GM23338 (cell line): ENCODE data around the gene PMAIP1. TPM values are rescaled to one million over a fixed set of nuclear protein-coding genes. Genes with fewer than 3 reads are reported as not detected.
A peak's percentile ranks its signal among the peaks of the same experiment; 100 is the strongest.

Experiments
- ATAC-seq: fragments of 200-7000 bp; cut with Tn5 transposase; 3 replicates; pipeline ENCODE4 v1.9.1; 2020
- DNase-seq: peaks from one replicate; pipeline ENCODE4 v3.0.0-alpha.2; 2015; ENCODE audit warnings: low spot score
- H2AFZ ChIP-seq: fragments of 200-600 bp; sonication (generic); 2 replicates; pipeline ENCODE4 v1.8.0; 2016; ENCODE audit warnings: antibody characterized with exemption, mild to moderate bottlenecking, moderate library complexity
- H3F3A ChIP-seq: fragments of 200-600 bp; sonication (generic); replicated peaks from 2 replicates; pipeline ENCODE4 v1.8.0; 2017; ENCODE audit warnings: antibody characterized with exemption, mixed run types, low read depth
- H3K27ac ChIP-seq: fragments of 200-600 bp; sonication (generic); 2 replicates; pipeline ENCODE4 v1.6.1; 2016; ENCODE audit warnings: low read depth
- H3K27me3 ChIP-seq: fragments of 200-600 bp; sonication (generic); 2 replicates; pipeline ENCODE4 v1.8.0; 2016; ENCODE audit warnings: mild to moderate bottlenecking, mixed run types, moderate library complexity; ENCODE audit not compliant: insufficient read depth
- H3K36me3 ChIP-seq: fragments of 200-600 bp; sonication (generic); 2 replicates; pipeline ENCODE4 v1.8.0; 2016; ENCODE audit warnings: mild to moderate bottlenecking; ENCODE audit not compliant: insufficient read depth
- H3K4me1 ChIP-seq: fragments of 200-600 bp; sonication (generic); 2 replicates; pipeline ENCODE4 v1.8.0; 2016; ENCODE audit warnings: mild to moderate bottlenecking, moderate library complexity; ENCODE audit not compliant: insufficient read depth
- H3K4me2 ChIP-seq: fragments of 200-600 bp; sonication (generic); 2 replicates; pipeline ENCODE4 v1.7.1; 2017; ENCODE audit warnings: mixed run types
- H3K4me3 ChIP-seq: fragments of 200-600 bp; sonication (generic); 2 replicates; pipeline ENCODE4 v1.6.1; 2016; ENCODE audit warnings: mixed run types
- H3K79me2 ChIP-seq: fragments of 200-600 bp; sonication (generic); replicated peaks from 2 replicates; pipeline ENCODE4 v1.8.0; 2017; ENCODE audit warnings: mild to moderate bottlenecking; ENCODE audit not compliant: insufficient read depth
- H3K9me2 ChIP-seq: fragments of 200-600 bp; sonication (generic); 2 replicates; pipeline ENCODE4 v1.8.0; 2017; ENCODE audit not compliant: insufficient read depth
- H4K20me1 ChIP-seq: fragments of 200-600 bp; sonication (generic); replicated peaks from 2 replicates; pipeline ENCODE4 v1.8.0; 2017; ENCODE audit warnings: mild to moderate bottlenecking; ENCODE audit not compliant: insufficient read depth
- H3K27ac Mint-ChIP-seq: 2 replicates; pipeline ENCODE4 v1.8.0; 2020; ENCODE audit warnings: inconsistent platforms, mild to moderate bottlenecking, moderate library complexity, mixed read lengths
- H3K27me3 Mint-ChIP-seq: 3 replicates; pipeline ENCODE4 v1.8.0; 2022; ENCODE audit warnings: low read depth, mild to moderate bottlenecking, moderate library complexity, mixed read lengths, inconsistent platforms; ENCODE audit not compliant: insufficient read depth, poor library complexity
- H3K36me3 Mint-ChIP-seq: 3 replicates; pipeline ENCODE4 v1.8.0; 2021; ENCODE audit warnings: low read depth, mild to moderate bottlenecking, inconsistent platforms, moderate library complexity, mixed read lengths
- H3K4me1 Mint-ChIP-seq: 3 replicates; pipeline ENCODE4 v1.8.0; 2020; ENCODE audit warnings: mild to moderate bottlenecking, inconsistent platforms, mixed read lengths
- H3K4me3 Mint-ChIP-seq: 3 replicates; pipeline ENCODE4 v1.8.0; 2021; ENCODE audit warnings: moderate library complexity, mild to moderate bottlenecking, inconsistent platforms, mixed read lengths
- H3K9me3 Mint-ChIP-seq: 3 replicates; pipeline ENCODE4 v1.8.0; 2020; ENCODE audit warnings: moderate library complexity, mild to moderate bottlenecking, inconsistent platforms, mixed read lengths
- CREB1 ChIP-seq: fragments of 250-450 bp; sonication (Bioruptor Pico); IDR thresholded peaks from 2 replicates; pipeline ENCODE4 v1.5.0; 2020; ENCODE audit warnings: low read depth, mild to moderate bottlenecking, moderate library complexity
- EZH2 ChIP-seq: fragments of 200-600 bp; sonication (generic); IDR thresholded peaks from one replicate; pipeline ENCODE4 v1.8.0; 2017; ENCODE audit warnings: antibody characterized with exemption, mild to moderate bottlenecking, low read depth; ENCODE audit not compliant: unreplicated experiment
- EZH2phosphoT487 ChIP-seq: fragments of 200-600 bp; sonication (generic); IDR thresholded peaks from one replicate; pipeline ENCODE4 v1.8.1; 2018; ENCODE audit warnings: antibody characterized with exemption; ENCODE audit not compliant: unreplicated experiment
- JUNB ChIP-seq: IDR thresholded peaks from one replicate; pipeline ENCODE4 v1.6.1; 2016; ENCODE audit warnings: antibody characterized with exemption; ENCODE audit not compliant: unreplicated experiment
- NANOG ChIP-seq: IDR thresholded peaks from 2 replicates; pipeline ENCODE4 v1.6.1; 2016; ENCODE audit warnings: antibody characterized with exemption, borderline replicate concordance
- POLR2AphosphoS5 ChIP-seq: IDR thresholded peaks from 2 replicates; pipeline ENCODE4 v1.6.1; 2016; ENCODE audit warnings: antibody characterized with exemption, low read depth
- STAT1 ChIP-seq: IDR thresholded peaks from one replicate; pipeline ENCODE4 v1.6.1; 2016; ENCODE audit warnings: antibody characterized with exemption; ENCODE audit not compliant: unreplicated experiment
- ZNF114 ChIP-seq: fragments of 250-450 bp; sonication (Bioruptor Pico); IDR thresholded peaks from 2 replicates; pipeline ENCODE4 v1.5.0; 2020; ENCODE audit warnings: mild to moderate bottlenecking, moderate library complexity
- ZNF331 ChIP-seq: fragments of 250-450 bp; sonication (Bioruptor Pico); IDR thresholded peaks from 2 replicates; pipeline ENCODE4 v1.5.0; 2020; ENCODE audit warnings: low read depth, mild to moderate bottlenecking, moderate library complexity
- polyA plus RNA-seq: library from polyadenylated mRNA; unstranded; fragments of >200 nt; fragmentation: Nextera tagmentation; extraction: Ambion mirVana; gene quantifications from 2 replicates; pipeline ENCODE4 v1.2.1, GENCODE V29; 2016
- total RNA-seq: library from RNA; depleted of rRNA; stranded (reverse); fragments of >200 nt; shearing (Covaris generic); gene quantifications from 2 replicates; pipeline ENCODE4 v1.2.3, GENCODE V29; 2014
- TF ChIP-seq, protein P1 (sequence below), 2 experiments: fragments of 200-600 bp in 1 of 2; sonication (generic) in 1 of 2; conservative IDR thresholded peaks; 2 replicates each; pipeline versions ENCODE4 v1.5.1 to v1.6.1; 2016 to 2017; ENCODE audit warnings: antibody characterized with exemption in 2 of 2, low read depth in 2 of 2, mild to moderate bottlenecking in 2 of 2, moderate library complexity in 1 of 2
- TF ChIP-seq, protein P2 (sequence below): fragments of 250-450 bp; sonication (Bioruptor Pico); IDR thresholded peaks from 2 replicates; pipeline ENCODE4 v1.5.0; 2020; ENCODE audit warnings: mild to moderate bottlenecking, moderate library complexity
- TF ChIP-seq, protein P3 (sequence below): IDR thresholded peaks from 2 replicates; pipeline ENCODE4 v1.6.1; 2016; ENCODE audit warnings: antibody characterized with exemption
- TF ChIP-seq, protein P4 (sequence below): IDR thresholded peaks from one replicate; pipeline ENCODE4 v1.6.1; 2018; ENCODE audit warnings: antibody characterized with exemption; ENCODE audit not compliant: unreplicated experiment

The PMAIP1 gene
- total and polyA plus RNA-seq, 2 experiments from 2014 or later: 156 to 296 TPM

DNA sequence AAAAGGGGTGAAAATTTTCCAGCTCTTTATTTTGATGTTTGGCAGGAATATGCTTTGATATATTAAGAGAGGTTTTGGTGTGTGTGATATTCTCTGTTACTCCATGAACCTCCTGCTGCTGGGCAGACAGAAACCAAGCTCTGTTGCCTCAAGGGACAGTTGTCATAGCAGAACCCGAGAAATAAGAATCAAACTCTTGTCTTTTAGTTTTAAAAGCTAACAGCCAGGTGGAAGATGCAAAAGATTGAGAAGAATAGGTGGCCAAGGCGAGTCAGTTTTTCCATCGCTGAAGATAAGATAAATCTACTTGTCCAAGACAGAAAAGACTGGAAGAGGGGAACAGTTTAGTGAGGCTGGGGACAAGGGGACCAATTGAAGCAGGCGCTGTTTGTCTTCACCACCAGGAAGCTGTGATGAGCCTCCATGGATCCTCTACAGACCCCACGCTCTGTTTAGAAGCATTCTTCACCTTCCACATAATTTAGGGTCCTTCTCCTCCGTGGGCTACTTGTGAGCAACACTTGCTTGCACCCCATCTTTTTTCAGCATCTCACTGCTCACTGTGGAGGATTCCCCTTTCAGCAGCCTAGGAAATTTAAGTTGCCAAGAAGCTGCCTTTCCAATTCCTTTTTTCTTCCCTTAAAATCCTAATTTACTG is 23.9 kb downstream of the PMAIP1 start:
- ATAC-seq (no peak), DNase-seq (no peak)
- H3K4me3 Mint-ChIP-seq: no peak overlapping the region
- no peaks in the 10 kb centered on the region for H3K9me3 Mint-ChIP-seq
- no peaks in the 10 kb centered on the region for H3K79me2 ChIP-seq
- H4K20me1 ChIP-seq: no peaks in the 10 kb centered on the region
- no peaks in the 10 kb centered on the region for H3K4me1 ChIP-seq
- H3K4me3 ChIP-seq: no peak overlapping the region
- H3K27ac Mint-ChIP-seq: no peak overlapping the region
- H3K36me3 ChIP-seq: no peaks in the 10 kb centered on the region
- H3K27me3 Mint-ChIP-seq: peaks cover 4% of the 10 kb centered on the region
- no peak overlapping the region for H3K27ac ChIP-seq
- H3K36me3 Mint-ChIP-seq: no peaks in the 10 kb centered on the region
- H3K9me2 ChIP-seq: peaks cover 4% of the 10 kb centered on the region; the same call in 1 of the 2 replicates
- peaks cover 2% of the 10 kb centered on the region; the same call in 1 of the 3 replicates for H3K4me1 Mint-ChIP-seq
- no peaks in the 10 kb centered on the region for H3K27me3 ChIP-seq
- TF ChIP-seq POLR2AphosphoS5 (no peak), ZNF331 (CRISPR knock-in tag) (no peak), JUNB (no peak), STAT1 (no peak), NANOG (no peak), EZH2 (no peak), ZNF114 (CRISPR knock-in tag) (no peak), CREB1 (no peak), EZH2phosphoT487 (no peak)
- TF ChIP-seq, protein P1, sequence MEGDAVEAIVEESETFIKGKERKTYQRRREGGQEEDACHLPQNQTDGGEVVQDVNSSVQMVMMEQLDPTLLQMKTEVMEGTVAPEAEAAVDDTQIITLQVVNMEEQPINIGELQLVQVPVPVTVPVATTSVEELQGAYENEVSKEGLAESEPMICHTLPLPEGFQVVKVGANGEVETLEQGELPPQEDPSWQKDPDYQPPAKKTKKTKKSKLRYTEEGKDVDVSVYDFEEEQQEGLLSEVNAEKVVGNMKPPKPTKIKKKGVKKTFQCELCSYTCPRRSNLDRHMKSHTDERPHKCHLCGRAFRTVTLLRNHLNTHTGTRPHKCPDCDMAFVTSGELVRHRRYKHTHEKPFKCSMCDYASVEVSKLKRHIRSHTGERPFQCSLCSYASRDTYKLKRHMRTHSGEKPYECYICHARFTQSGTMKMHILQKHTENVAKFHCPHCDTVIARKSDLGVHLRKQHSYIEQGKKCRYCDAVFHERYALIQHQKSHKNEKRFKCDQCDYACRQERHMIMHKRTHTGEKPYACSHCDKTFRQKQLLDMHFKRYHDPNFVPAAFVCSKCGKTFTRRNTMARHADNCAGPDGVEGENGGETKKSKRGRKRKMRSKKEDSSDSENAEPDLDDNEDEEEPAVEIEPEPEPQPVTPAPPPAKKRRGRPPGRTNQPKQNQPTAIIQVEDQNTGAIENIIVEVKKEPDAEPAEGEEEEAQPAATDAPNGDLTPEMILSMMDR (conservative IDR thresholded peaks at IDR 0.05; ENCODE audit: low read depth in 2 of 2): no peak
- TF ChIP-seq, protein P2, sequence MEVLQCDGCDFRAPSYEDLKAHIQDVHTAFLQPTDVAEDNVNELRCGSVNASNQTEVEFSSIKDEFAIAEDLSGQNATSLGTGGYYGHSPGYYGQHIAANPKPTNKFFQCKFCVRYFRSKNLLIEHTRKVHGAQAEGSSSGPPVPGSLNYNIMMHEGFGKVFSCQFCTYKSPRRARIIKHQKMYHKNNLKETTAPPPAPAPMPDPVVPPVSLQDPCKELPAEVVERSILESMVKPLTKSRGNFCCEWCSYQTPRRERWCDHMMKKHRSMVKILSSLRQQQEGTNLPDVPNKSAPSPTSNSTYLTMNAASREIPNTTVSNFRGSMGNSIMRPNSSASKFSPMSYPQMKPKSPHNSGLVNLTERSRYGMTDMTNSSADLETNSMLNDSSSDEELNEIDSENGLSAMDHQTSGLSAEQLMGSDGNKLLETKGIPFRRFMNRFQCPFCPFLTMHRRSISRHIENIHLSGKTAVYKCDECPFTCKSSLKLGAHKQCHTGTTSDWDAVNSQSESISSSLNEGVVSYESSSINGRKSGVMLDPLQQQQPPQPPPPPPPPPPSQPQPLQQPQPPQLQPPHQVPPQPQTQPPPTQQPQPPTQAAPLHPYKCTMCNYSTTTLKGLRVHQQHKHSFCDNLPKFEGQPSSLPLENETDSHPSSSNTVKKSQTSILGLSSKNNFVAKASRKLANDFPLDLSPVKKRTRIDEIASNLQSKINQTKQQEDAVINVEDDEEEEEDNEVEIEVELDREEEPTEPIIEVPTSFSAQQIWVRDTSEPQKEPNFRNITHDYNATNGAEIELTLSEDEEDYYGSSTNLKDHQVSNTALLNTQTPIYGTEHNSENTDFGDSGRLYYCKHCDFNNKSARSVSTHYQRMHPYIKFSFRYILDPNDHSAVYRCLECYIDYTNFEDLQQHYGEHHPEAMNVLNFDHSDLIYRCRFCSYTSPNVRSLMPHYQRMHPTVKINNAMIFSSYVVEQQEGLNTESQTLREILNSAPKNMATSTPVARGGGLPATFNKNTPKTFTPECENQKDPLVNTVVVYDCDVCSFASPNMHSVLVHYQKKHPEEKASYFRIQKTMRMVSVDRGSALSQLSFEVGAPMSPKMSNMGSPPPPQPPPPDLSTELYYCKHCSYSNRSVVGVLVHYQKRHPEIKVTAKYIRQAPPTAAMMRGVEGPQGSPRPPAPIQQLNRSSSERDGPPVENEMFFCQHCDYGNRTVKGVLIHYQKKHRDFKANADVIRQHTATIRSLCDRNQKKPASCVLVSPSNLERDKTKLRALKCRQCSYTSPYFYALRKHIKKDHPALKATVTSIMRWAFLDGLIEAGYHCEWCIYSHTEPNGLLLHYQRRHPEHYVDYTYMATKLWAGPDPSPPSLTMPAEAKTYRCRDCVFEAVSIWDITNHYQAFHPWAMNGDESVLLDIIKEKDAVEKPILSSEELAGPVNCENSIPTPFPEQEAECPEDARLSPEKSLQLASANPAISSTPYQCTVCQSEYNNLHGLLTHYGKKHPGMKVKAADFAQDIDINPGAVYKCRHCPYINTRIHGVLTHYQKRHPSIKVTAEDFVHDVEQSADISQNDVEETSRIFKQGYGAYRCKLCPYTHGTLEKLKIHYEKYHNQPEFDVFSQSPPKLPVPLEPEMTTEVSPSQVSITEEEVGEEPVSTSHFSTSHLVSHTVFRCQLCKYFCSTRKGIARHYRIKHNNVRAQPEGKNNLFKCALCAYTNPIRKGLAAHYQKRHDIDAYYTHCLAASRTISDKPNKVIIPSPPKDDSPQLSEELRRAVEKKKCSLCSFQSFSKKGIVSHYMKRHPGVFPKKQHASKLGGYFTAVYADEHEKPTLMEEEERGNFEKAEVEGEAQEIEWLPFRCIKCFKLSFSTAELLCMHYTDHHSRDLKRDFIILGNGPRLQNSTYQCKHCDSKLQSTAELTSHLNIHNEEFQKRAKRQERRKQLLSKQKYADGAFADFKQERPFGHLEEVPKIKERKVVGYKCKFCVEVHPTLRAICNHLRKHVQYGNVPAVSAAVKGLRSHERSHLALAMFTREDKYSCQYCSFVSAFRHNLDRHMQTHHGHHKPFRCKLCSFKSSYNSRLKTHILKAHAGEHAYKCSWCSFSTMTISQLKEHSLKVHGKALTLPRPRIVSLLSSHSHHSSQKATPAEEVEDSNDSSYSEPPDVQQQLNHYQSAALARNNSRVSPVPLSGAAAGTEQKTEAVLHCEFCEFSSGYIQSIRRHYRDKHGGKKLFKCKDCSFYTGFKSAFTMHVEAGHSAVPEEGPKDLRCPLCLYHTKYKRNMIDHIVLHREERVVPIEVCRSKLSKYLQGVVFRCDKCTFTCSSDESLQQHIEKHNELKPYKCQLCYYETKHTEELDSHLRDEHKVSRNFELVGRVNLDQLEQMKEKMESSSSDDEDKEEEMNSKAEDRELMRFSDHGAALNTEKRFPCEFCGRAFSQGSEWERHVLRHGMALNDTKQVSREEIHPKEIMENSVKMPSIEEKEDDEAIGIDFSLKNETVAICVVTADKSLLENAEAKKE (CRISPR knock-in tag): no peak
- TF ChIP-seq, protein P3, sequence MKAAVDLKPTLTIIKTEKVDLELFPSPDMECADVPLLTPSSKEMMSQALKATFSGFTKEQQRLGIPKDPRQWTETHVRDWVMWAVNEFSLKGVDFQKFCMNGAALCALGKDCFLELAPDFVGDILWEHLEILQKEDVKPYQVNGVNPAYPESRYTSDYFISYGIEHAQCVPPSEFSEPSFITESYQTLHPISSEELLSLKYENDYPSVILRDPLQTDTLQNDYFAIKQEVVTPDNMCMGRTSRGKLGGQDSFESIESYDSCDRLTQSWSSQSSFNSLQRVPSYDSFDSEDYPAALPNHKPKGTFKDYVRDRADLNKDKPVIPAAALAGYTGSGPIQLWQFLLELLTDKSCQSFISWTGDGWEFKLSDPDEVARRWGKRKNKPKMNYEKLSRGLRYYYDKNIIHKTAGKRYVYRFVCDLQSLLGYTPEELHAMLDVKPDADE: no peak
- TF ChIP-seq, protein P4, sequence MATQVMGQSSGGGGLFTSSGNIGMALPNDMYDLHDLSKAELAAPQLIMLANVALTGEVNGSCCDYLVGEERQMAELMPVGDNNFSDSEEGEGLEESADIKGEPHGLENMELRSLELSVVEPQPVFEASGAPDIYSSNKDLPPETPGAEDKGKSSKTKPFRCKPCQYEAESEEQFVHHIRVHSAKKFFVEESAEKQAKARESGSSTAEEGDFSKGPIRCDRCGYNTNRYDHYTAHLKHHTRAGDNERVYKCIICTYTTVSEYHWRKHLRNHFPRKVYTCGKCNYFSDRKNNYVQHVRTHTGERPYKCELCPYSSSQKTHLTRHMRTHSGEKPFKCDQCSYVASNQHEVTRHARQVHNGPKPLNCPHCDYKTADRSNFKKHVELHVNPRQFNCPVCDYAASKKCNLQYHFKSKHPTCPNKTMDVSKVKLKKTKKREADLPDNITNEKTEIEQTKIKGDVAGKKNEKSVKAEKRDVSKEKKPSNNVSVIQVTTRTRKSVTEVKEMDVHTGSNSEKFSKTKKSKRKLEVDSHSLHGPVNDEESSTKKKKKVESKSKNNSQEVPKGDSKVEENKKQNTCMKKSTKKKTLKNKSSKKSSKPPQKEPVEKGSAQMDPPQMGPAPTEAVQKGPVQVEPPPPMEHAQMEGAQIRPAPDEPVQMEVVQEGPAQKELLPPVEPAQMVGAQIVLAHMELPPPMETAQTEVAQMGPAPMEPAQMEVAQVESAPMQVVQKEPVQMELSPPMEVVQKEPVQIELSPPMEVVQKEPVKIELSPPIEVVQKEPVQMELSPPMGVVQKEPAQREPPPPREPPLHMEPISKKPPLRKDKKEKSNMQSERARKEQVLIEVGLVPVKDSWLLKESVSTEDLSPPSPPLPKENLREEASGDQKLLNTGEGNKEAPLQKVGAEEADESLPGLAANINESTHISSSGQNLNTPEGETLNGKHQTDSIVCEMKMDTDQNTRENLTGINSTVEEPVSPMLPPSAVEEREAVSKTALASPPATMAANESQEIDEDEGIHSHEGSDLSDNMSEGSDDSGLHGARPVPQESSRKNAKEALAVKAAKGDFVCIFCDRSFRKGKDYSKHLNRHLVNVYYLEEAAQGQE: no peak
- H2AFZ ChIP-seq: peak overlapping the region; percentile 72; the same call in 1 of the 2 replicates
- no peaks in the 10 kb centered on the region for H3F3A ChIP-seq
- H3K4me2 ChIP-seq: no peak overlapping the region
